Ascending aorta (tissue), 2 donors: ENCODE results near the gene IGFALS. TPM values are rescaled to one million over a fixed set of nuclear protein-coding genes. Genes with fewer than 3 reads are reported as not detected.

ENCODE experiments used
- DNase-seq, 2 donors: peaks; one replicate each; pipeline ENCODE4 v3.0.0-alpha.2; 2019; ENCODE audit warnings: low spot score in 2 of 2
- H3K27ac ChIP-seq, 2 donors: fragments of 200-600 bp; sonication (generic); one replicate each; pipeline ENCODE4 v1.5.1; 2016 to 2017; ENCODE audit warnings: mild to moderate bottlenecking in 1 of 2
- H3K27me3 ChIP-seq: fragments of 200-600 bp; sonication (generic); one replicate; pipeline ENCODE4 v1.5.1; 2017
- H3K36me3 ChIP-seq, 2 donors: fragments of 200-600 bp; sonication (generic); one replicate each; pipeline ENCODE4 v1.5.1; 2016
- H3K4me1 ChIP-seq, 2 donors: fragments of 200-600 bp; sonication (generic); one replicate each; pipeline ENCODE4 v1.5.1; 2016 to 2017; ENCODE audit warnings: mild to moderate bottlenecking in 1 of 2
- H3K4me3 ChIP-seq, 2 donors: fragments of 200-600 bp; sonication (generic); one replicate each; pipeline ENCODE4 v1.5.1; 2016 to 2017; ENCODE audit warnings: mild to moderate bottlenecking in 1 of 2
- H3K9me3 ChIP-seq, 2 donors: fragments of 200-600 bp; sonication (generic); one replicate each; pipeline ENCODE4 v1.5.1; 2016
- CTCF ChIP-seq, 3 experiments: fragments of 200-600 bp in 2 of 3; fragments of 450-650 bp in 1 of 3; sonication (generic) in 2 of 3; IDR thresholded peaks; one replicate each; pipeline ENCODE4 v1.5.1; 2016 to 2019; ENCODE audit warnings: antibody characterized with exemption in 3 of 3, mild to moderate bottlenecking in 1 of 3, moderate library complexity in 1 of 3
- intact Hi-C: fragments of 100-400 bp; cut with DNase I; formaldehyde crosslinking; loops from one replicate; pipeline ENCODE4 v1.15.1; 2023
- total RNA-seq: library from RNA; depleted of rRNA; stranded (reverse); fragments of >200 nt; gene quantifications from one replicate; pipeline ENCODE4 v1.1.0, GENCODE V29; 2016

IGFALS gene
- total RNA-seq, 1 donor from 2014 or later = not detected

GRCh38 chr16:1820096-1820945 lies 26.8 kb upstream of the IGFALS start:
- no peak overlapping the region for H3K27ac ChIP-seq
- H3K4me3 ChIP-seq = no peak overlapping the region
- no peak for DNase-seq
- H3K27me3 ChIP-seq = no peaks in the 10 kb centered on the region
- no peak for TF ChIP-seq CTCF (IDR thresholded peaks at IDR 0.05)
- peaks cover 61 to 71% of the 10 kb centered on the region in 2 donors for H3K36me3 ChIP-seq
- no peaks in the 10 kb centered on the region for H3K9me3 ChIP-seq
- H3K4me1 ChIP-seq = peaks cover 2 to 11% of the 10 kb centered on the region in 2 donors
- intact Hi-C loops = no loop called here

DNA sequence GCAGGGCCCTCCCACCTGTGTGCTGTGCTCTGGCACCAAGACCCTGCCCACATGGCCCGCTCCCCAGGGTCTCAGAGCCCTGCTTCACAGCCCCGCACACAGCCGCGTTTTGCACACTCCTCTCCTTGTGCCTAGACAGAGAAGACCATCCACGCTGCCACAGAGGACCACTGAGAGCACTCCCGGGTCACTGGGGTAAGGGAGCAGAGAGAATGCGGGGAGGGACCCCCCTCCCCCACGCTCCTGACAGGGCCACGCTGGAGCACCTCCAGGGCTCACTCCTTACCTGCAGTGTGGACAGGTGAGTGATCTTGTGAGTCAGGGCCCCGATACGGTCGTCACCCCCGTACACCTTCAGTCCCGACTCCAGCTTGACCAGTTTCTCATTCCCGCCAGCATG lies 26.1 kb upstream of the IGFALS start:
- TF ChIP-seq CTCF (IDR thresholded peaks at IDR 0.05) = no peak

GRCh38 chr16:1818873-1819525 lies 25.5 kb upstream of the IGFALS start:
- intact Hi-C loops = no loop called here
- no peak for TF ChIP-seq CTCF (IDR thresholded peaks at IDR 0.05)
- Histone ChIP-seq H3K9me3 (no peaks in the 10 kb centered on the region), H3K27ac (no peak overlapping the region), H3K36me3 (peaks cover 61 to 74% of the 10 kb centered on the region in 2 donors), H3K27me3 (no peaks in the 10 kb centered on the region), H3K4me1 (no peaks in the 10 kb centered on the region), H3K4me3 (no peak overlapping the region)
- no peak for DNase-seq

More for the DNA sequence above, 26.1 kb upstream of the IGFALS start:
- DNase-seq = no peak
- H3K4me1 ChIP-seq = peaks cover 0 to 5% of the 10 kb centered on the region in 2 donors
- H3K36me3 ChIP-seq = peaks cover 61 to 72% of the 10 kb centered on the region in 2 donors
- H3K4me3 ChIP-seq = no peak overlapping the region
- no peaks in the 10 kb centered on the region for H3K27me3 ChIP-seq
- H3K9me3 ChIP-seq = no peaks in the 10 kb centered on the region
- intact Hi-C loops = no loop called here
- H3K27ac ChIP-seq = no peak overlapping the region

- no peaks in the 10 kb centered on the region for H3K4me1 ChIP-seq
- H3K36me3 ChIP-seq = peaks cover 61 to 81% of the 10 kb centered on the region in 2 donors
- H3K27me3 ChIP-seq = no peaks in the 10 kb centered on the region
- no peak overlapping the region for H3K4me3 ChIP-seq
- no peak overlapping the region for H3K27ac ChIP-seq
- no peak for DNase-seq
- intact Hi-C loops = no loop called here
- H3K9me3 ChIP-seq = no peaks in the 10 kb centered on the region
- no peak for TF ChIP-seq CTCF (IDR thresholded peaks at IDR 0.05)
Measured at GRCh38 chr16:1818204-1818872, 24.8 kb upstream of the IGFALS start.

DNA sequence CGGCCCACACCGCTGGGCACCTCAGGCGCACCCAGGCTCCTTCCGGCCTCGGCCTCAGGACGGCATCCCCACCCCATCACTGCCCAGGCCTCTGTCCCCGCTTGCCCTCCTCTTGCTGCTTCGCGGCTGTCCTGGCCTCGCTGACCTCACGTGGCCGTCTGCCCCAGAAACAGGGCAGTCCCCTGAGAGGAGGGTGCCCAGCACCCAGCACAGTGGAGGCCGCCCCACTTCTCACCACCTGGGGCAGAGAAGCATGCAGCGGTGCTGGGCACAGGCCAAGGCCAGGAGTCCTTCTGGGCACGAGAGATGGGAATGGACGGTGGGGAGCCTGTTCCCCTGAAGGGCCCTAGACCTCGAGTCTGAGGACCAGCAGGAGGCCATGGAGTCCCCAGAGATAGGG lies 24.2 kb upstream of the IGFALS start:
- H3K4me1 ChIP-seq = no peaks in the 10 kb centered on the region
- H3K36me3 ChIP-seq = peaks cover 60 to 81% of the 10 kb centered on the region in 2 donors
- TF ChIP-seq CTCF (IDR thresholded peaks at IDR 0.05) = no peak
- H3K27me3 ChIP-seq = no peaks in the 10 kb centered on the region
- H3K27ac ChIP-seq = no peak overlapping the region
- no peak overlapping the region for H3K4me3 ChIP-seq
- intact Hi-C loops = no loop called here
- H3K9me3 ChIP-seq = no peaks in the 10 kb centered on the region
- peak in 1 of 2 donors; percentile 56 for DNase-seq
